Measurements from ENCODE around the gene SH2D2A. TPM values are rescaled to one million over a fixed set of nuclear protein-coding genes. Genes with fewer than 3 reads are reported as not detected.

SH2D2A gene
- total RNA-seq, 1 donor from 2014 or later: 1.1 TPM

- H3K4me1 Mint-ChIP-seq: peaks cover 52% of the 10 kb centered on the region
- no peak overlapping the region for H3K4me3 Mint-ChIP-seq
- no peak overlapping the region for H3K27ac Mint-ChIP-seq (ENCODE audit: unreplicated experiment)
- H3K27me3 Mint-ChIP-seq (ENCODE audit: low read depth): no peaks in the 10 kb centered on the region
- peaks cover 5% of the 10 kb centered on the region for H3K36me3 Mint-ChIP-seq (ENCODE audit: low read depth)
- no peak for DNase-seq (ENCODE audit: low read depth, low spot score)
- peak; percentile 30 for TF ChIP-seq CTCF (conservative IDR thresholded peaks at IDR 0.05)
- H3K9me3 Mint-ChIP-seq: no peaks in the 10 kb centered on the region
Observed at GRCh38 chr1:156772222-156772621, 44.4 kb downstream of the SH2D2A start.

GRCh38 chr1:156768610-156769295 is 47.9 kb downstream of the SH2D2A start:
- no peaks in the 10 kb centered on the region for H3K27me3 Mint-ChIP-seq (ENCODE audit: low read depth)
- peaks cover 51% of the 10 kb centered on the region for H3K4me1 Mint-ChIP-seq
- no peak for DNase-seq (ENCODE audit: low read depth, low spot score)
- no peak overlapping the region for H3K4me3 Mint-ChIP-seq
- H3K9me3 Mint-ChIP-seq: no peaks in the 10 kb centered on the region
- no peak for TF ChIP-seq CTCF (conservative IDR thresholded peaks at IDR 0.05)
- H3K36me3 Mint-ChIP-seq (ENCODE audit: low read depth): peaks cover 4% of the 10 kb centered on the region
- peak overlapping the region; percentile 76 for H3K27ac Mint-ChIP-seq (ENCODE audit: unreplicated experiment)

DNA sequence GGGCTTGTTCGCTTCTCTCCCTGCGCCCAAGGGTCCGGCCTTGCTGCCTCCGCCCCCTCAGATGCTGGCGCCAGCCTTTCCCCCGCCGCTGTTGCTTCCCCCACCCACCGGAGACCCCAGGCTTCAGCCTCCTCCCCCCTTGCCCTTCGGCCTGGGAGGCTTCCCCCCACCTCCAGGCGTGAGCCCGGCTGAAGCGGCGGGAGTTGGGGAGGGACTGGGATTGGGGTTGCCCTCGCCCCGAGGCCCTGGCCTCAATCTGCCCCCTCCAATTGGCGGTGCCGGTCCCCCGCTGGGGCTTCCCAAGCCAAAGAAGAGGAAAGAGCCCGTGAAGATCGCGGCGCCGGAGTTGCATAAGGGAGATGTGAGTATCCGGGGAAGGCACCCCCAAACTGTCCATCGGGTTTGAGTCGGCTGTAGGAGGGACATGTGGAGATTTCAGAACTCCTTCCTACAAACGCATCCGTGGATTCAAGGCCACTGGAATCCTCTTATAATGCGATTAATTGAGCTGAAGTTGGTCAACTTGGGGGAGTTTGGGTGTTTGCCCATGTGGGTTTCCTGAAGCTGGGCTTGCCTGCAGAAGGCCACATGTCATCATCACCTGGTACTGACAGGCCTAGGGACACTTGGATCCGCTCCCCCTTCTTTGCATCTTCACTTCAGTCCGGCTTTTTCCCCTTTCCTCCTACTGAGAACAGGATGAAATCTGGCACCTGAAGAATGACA is 48.6 kb downstream of the SH2D2A start:
- H3K27ac Mint-ChIP-seq (ENCODE audit: unreplicated experiment): peak overlapping the region; percentile 76
- no peaks in the 10 kb centered on the region for H3K9me3 Mint-ChIP-seq
- no peak overlapping the region for H3K4me3 Mint-ChIP-seq
- TF ChIP-seq CTCF (conservative IDR thresholded peaks at IDR 0.05): no peak
- H3K36me3 Mint-ChIP-seq (ENCODE audit: low read depth): peaks cover 3% of the 10 kb centered on the region
- H3K27me3 Mint-ChIP-seq (ENCODE audit: low read depth): no peaks in the 10 kb centered on the region
- no peak for DNase-seq (ENCODE audit: low read depth, low spot score)
- peaks cover 44% of the 10 kb centered on the region for H3K4me1 Mint-ChIP-seq

DNA sequence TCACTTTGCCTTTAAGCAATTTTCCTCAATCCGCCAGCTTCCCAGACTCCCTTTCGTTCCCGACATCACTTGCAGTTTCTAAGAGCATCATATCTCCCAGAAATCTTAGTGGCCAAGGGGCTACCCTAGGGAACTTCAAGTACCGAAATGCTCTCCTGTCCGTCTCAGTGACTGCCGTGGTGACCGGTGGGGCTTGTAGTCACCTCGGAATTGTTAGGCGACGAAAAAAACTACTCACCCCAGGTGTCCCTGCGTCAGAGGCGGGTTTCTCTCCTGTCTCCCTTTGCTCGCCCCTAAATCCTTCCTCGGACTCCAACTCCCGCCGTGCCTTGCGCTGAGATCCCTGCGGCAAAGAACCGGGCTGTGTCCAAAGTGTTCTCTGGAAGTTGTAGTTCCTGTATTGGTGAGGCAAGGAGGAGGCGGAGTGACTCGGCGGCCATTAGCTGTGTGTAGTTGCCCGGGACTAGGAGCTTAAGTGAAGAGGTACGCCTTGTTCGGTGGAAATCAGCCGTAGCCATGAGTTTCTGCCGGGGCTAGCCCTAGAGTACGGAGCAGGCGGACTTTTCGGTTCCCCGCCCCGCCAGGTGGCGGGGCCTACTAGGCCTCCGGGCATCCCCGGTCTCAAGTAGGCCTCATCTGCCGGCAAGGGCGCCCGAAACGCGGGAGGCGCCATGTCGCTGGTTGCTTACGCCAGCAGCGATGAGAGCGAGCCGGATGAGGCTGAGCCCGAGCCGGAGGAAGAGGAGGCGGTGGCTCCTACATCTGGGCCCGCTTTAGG is 49.4 kb downstream of the SH2D2A start, which contains the start of gene PRCC:
Gene PRCC, plus strand, starts transcription at position 435 of the 778 bp plus-strand sequence. Its CDS starts 237 bp downstream, at position 672.
- DNase-seq (ENCODE audit: low read depth, low spot score): peak; percentile 88
- Mint-ChIP-seq H3K36me3 (ENCODE audit: low read depth) (peaks cover 3% of the 10 kb centered on the region), H3K9me3 (no peaks in the 10 kb centered on the region), H3K4me1 (peaks cover 36% of the 10 kb centered on the region), H3K27ac (ENCODE audit: unreplicated experiment) (peak within 1 kb of the TSS; percentile 76), H3K27me3 (ENCODE audit: low read depth) (no peaks in the 10 kb centered on the region), H3K4me3 (no peak within 1 kb of the TSS)
- no peak for TF ChIP-seq CTCF (conservative IDR thresholded peaks at IDR 0.05)

GRCh38 chr1:156766298-156767100 is 50.1 kb downstream of the SH2D2A start:
- Mint-ChIP-seq H3K36me3 (ENCODE audit: low read depth) (peaks cover 3% of the 10 kb centered on the region), H3K27me3 (ENCODE audit: low read depth) (no peaks in the 10 kb centered on the region), H3K4me3 (no peak overlapping the region), H3K27ac (ENCODE audit: unreplicated experiment) (peak overlapping the region; percentile 59), H3K4me1 (peaks cover 33% of the 10 kb centered on the region), H3K9me3 (no peaks in the 10 kb centered on the region)
- TF ChIP-seq CTCF (conservative IDR thresholded peaks at IDR 0.05): no peak
- DNase-seq (ENCODE audit: low read depth, low spot score): no peak

All from neural crest cell (in vitro differentiated cells).